GM13976 (cell line): ENCODE data around the gene TALDO1.

Source experiments
- DNase-seq: peaks from one replicate; pipeline ENCODE4 v3.0.0; 2012; ENCODE audit warnings: low spot score
- CTCF ChIP-seq: IDR thresholded peaks from 2 replicates; pipeline ENCODE4 v1.5.1; 2012; ENCODE audit warnings: borderline replicate concordance, mild to moderate bottlenecking; ENCODE audit not compliant: insufficient read depth; ENCODE audit errors: extremely low read depth, missing control alignments, control extremely low read depth
- in situ Hi-C: fragments of 300-500 bp; cut with MboI; formaldehyde crosslinking; loops from one replicate; pipeline ENCODE4 v1.12.0; 2022; ENCODE audit warnings: low sequenced_read_pairs, mixed read lengths, inconsistent platforms; ENCODE audit not compliant: unreplicated experiment

Gene TALDO1

GRCh38 chr11:788009-788640, 40.9 kb downstream of the TALDO1 start:
- in situ Hi-C loops, result no loop called here
- DNase-seq, result no peak
- no peak for TF ChIP-seq CTCF

- in situ Hi-C loops, result no loop called here
- no peak for TF ChIP-seq CTCF
- no peak for DNase-seq
Measured at GRCh38 chr11:788953-789940, 42.0 kb downstream of the TALDO1 start.

GRCh38 chr11:789943-790342, 42.7 kb downstream of the TALDO1 start, which contains the start of gene CEND1:
CEND1 (minus strand) TSS chr11:790090; CDS start chr11:788576, 1,514 bp downstream.
- no peak for TF ChIP-seq CTCF
- in situ Hi-C loops, result no loop called here
- DNase-seq, result peak; percentile 83

- in situ Hi-C loops, result no loop called here
- TF ChIP-seq CTCF, result no peak
- no peak for DNase-seq
Measured at GRCh38 chr11:790721-791564, 43.7 kb downstream of the TALDO1 start.

GRCh38 chr11:791658-792534, 44.6 kb downstream of the TALDO1 start:
- DNase-seq, result no peak
- no peak for TF ChIP-seq CTCF
- in situ Hi-C loops, result no loop called here

GRCh38 chr11:792535-792821, 45.2 kb downstream of the TALDO1 start:
- DNase-seq, result no peak
- no peak for TF ChIP-seq CTCF
- in situ Hi-C loops, result no loop called here
